OCI-LY1 (cell line): Measurements from ENCODE around the gene LRCH3.
A peak's percentile ranks its signal among the peaks of the same experiment; 100 is the strongest.

ENCODE experiments used
- H2AFZ ChIP-seq: fragments of 200-600 bp; sonication (generic), shearing (Covaris generic); 2 replicates; pipeline ENCODE4 v1.6.0; 2014; ENCODE audit warnings: antibody characterized with exemption, mild to moderate bottlenecking, low read length
- H3F3A ChIP-seq: fragments of 200-600 bp; sonication (generic), shearing (Covaris generic); 2 replicates; pipeline ENCODE4 v1.6.0; 2014; ENCODE audit warnings: mild to moderate bottlenecking, antibody characterized with exemption, low read length, moderate library complexity; ENCODE audit not compliant: insufficient read depth
- H3K27ac ChIP-seq: fragments of 200-600 bp; sonication (generic); 2 replicates; pipeline ENCODE4 v1.5.1; 2014; ENCODE audit warnings: low read length, mixed run types, mild to moderate bottlenecking, low read depth; ENCODE audit not compliant: poor library complexity, severe bottlenecking
- H3K27me3 ChIP-seq: fragments of 200-600 bp; sonication (generic); 2 replicates; pipeline ENCODE4 v1.6.0; 2014; ENCODE audit warnings: antibody characterized with exemption, mild to moderate bottlenecking, low read length, moderate library complexity; ENCODE audit not compliant: insufficient read depth
- H3K36me3 ChIP-seq: fragments of 200-600 bp; sonication (generic); 2 replicates; pipeline ENCODE4 v1.6.1; 2014; ENCODE audit warnings: mild to moderate bottlenecking, antibody characterized with exemption, low read length, moderate library complexity, mixed read lengths; ENCODE audit not compliant: insufficient read depth
- H3K4me1 ChIP-seq: fragments of 200-600 bp; sonication (generic); 2 replicates; pipeline ENCODE4 v1.5.1; 2014; ENCODE audit warnings: mild to moderate bottlenecking, low read length, moderate library complexity; ENCODE audit not compliant: insufficient read depth, severe bottlenecking
- H3K4me2 ChIP-seq: fragments of 200-600 bp; sonication (generic), shearing (Covaris generic); 2 replicates; pipeline ENCODE4 v1.6.1; 2014; ENCODE audit warnings: low read length
- H3K4me3 ChIP-seq: fragments of 200-600 bp; sonication (generic); 2 replicates; pipeline ENCODE4 v1.5.1; 2014; ENCODE audit warnings: low read length, low read depth, mild to moderate bottlenecking, mixed read lengths; ENCODE audit not compliant: poor library complexity, severe bottlenecking
- H3K79me2 ChIP-seq: fragments of 200-600 bp; shearing (Covaris generic); 2 replicates; pipeline ENCODE4 v1.6.1; 2016; ENCODE audit warnings: mixed run types, low read length, mixed read lengths; ENCODE audit not compliant: insufficient read depth
- H3K9ac ChIP-seq: fragments of 200-600 bp; sonication (generic), shearing (Covaris generic); 2 replicates; pipeline ENCODE4 v1.6.1; 2014; ENCODE audit warnings: mild to moderate bottlenecking, low read length, mixed read lengths
- H3K9me2 ChIP-seq: fragments of 200-600 bp; sonication (generic), shearing (Covaris generic); 2 replicates; pipeline ENCODE4 v1.6.1; 2014; ENCODE audit warnings: low read depth, mild to moderate bottlenecking, low read length, mixed read lengths
- H3K9me3 ChIP-seq: fragments of 200-600 bp; shearing (Covaris generic); 2 replicates; pipeline ENCODE4 v1.6.1; 2014; ENCODE audit warnings: low read length, mixed read lengths
- H4K20me1 ChIP-seq: fragments of 200-600 bp; sonication (generic), shearing (Covaris generic); 2 replicates; pipeline ENCODE4 v1.6.0; 2016; ENCODE audit warnings: mild to moderate bottlenecking, low read length; ENCODE audit not compliant: insufficient read depth
- EZH2 ChIP-seq: fragments of 200-600 bp; sonication (generic), shearing (Covaris generic); IDR thresholded peaks from 2 replicates; pipeline ENCODE4 v1.8.0; 2017; ENCODE audit warnings: borderline replicate concordance, mixed run types, mild to moderate bottlenecking, antibody characterized with exemption, low read length, moderate library complexity, mixed read lengths
- TF ChIP-seq, protein P1 (sequence below): fragments of 200-600 bp; sonication (generic), shearing (Covaris generic); IDR thresholded peaks from 2 replicates; pipeline ENCODE4 v1.5.1; 2017; ENCODE audit warnings: mild to moderate bottlenecking, antibody characterized with exemption, low read length, moderate library complexity, mixed read lengths

LRCH3 gene

DNA sequence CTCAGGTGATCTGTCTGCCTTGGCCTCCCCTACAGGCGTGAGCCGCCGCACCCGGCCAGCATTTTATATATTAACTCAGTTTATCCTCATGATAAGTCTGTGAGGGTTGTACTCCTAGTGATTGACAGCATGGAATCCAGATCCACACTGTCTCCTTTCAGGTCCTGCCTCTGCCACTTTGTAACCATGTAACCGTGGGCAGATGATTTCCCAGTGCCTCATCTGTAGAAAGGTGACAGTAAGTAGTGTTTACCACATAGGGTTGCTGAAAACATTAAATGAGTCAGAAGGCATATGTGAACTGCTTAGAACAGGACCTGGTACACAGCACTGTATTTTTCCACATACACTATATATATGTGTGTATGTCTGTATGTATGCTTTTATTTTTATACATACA, 38.9 kb upstream of the LRCH3 start:
- Histone ChIP-seq H2AFZ (no peak overlapping the region), H3K4me3 (peak overlapping the region; percentile 88), H3K4me1 (peaks cover 61% of the 10 kb centered on the region), H3K9ac (peak overlapping the region; percentile 92; the same call in 1 of the 2 replicates), H4K20me1 (no peaks in the 10 kb centered on the region), H3K36me3 (peaks cover 12% of the 10 kb centered on the region), H3F3A (peaks cover 10% of the 10 kb centered on the region; the same call in 1 of the 2 replicates), H3K27me3 (no peaks in the 10 kb centered on the region), H3K79me2 (peaks cover 66% of the 10 kb centered on the region), H3K9me3 (no peaks in the 10 kb centered on the region), H3K27ac (peak overlapping the region; percentile 91), H3K9me2 (no peaks in the 10 kb centered on the region), H3K4me2 (peak overlapping the region; percentile 88)
- TF ChIP-seq, protein P1, sequence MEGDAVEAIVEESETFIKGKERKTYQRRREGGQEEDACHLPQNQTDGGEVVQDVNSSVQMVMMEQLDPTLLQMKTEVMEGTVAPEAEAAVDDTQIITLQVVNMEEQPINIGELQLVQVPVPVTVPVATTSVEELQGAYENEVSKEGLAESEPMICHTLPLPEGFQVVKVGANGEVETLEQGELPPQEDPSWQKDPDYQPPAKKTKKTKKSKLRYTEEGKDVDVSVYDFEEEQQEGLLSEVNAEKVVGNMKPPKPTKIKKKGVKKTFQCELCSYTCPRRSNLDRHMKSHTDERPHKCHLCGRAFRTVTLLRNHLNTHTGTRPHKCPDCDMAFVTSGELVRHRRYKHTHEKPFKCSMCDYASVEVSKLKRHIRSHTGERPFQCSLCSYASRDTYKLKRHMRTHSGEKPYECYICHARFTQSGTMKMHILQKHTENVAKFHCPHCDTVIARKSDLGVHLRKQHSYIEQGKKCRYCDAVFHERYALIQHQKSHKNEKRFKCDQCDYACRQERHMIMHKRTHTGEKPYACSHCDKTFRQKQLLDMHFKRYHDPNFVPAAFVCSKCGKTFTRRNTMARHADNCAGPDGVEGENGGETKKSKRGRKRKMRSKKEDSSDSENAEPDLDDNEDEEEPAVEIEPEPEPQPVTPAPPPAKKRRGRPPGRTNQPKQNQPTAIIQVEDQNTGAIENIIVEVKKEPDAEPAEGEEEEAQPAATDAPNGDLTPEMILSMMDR: no peak
- no peak for TF ChIP-seq EZH2

DNA sequence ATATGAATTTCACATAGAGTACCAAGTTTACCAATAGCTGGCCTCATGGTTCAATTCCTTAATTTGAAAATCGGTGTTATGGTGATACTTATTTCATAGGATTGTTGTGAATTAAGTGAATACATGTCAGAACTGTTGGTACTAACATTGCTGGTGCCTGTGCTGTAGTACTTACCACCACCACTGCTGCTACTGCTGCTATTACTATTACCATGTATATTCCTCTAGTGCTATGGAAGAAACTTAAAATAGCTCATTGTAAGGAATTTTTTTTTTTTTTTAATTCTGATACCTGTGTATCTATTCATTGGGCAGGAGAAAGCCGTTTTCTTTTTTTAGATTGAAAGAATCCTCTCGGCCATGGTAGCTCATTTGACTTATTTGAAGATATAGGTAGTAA, 37.8 kb upstream of the LRCH3 start:
- Histone ChIP-seq H3F3A (peaks cover 4% of the 10 kb centered on the region; the same call in 1 of the 2 replicates), H3K4me2 (peak overlapping the region; percentile 88), H2AFZ (no peak overlapping the region), H3K36me3 (peaks cover 24% of the 10 kb centered on the region), H3K4me3 (peak overlapping the region; percentile 88), H3K9ac (no peak overlapping the region), H3K9me2 (no peaks in the 10 kb centered on the region), H3K9me3 (no peaks in the 10 kb centered on the region), H3K27me3 (no peaks in the 10 kb centered on the region), H3K4me1 (peaks cover 51% of the 10 kb centered on the region), H4K20me1 (no peaks in the 10 kb centered on the region), H3K79me2 (peaks cover 70% of the 10 kb centered on the region), H3K27ac (peak overlapping the region; percentile 91)
- TF ChIP-seq, protein P1: no peak; the same call in 1 of the 2 replicates
- no peak for TF ChIP-seq EZH2

DNA sequence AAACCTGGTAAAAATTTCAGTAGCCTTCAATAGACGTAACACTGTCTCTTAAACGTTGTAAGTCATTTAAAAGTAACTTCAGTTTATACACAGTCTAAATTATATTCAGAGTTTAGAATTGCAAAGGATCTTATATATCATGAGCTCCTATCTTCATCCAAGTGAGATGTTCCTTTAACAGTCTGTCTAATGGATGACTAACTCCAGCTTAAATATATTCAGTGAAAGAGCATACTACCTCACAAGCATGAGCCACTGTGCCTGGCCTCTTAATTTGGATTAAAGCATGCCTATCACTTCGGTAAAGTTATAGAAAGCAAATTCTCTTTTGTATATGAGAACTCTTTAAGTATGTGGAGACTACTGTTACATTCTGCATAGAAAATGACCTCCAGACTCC, 34.4 kb upstream of the LRCH3 start:
- Histone ChIP-seq H4K20me1 (no peaks in the 10 kb centered on the region), H3K9ac (no peak overlapping the region), H2AFZ (no peak overlapping the region), H3K4me3 (no peak overlapping the region), H3K9me2 (no peaks in the 10 kb centered on the region), H3K27ac (no peak overlapping the region), H3K9me3 (no peaks in the 10 kb centered on the region), H3K27me3 (no peaks in the 10 kb centered on the region), H3K4me2 (no peak overlapping the region), H3K79me2 (peaks cover 57% of the 10 kb centered on the region), H3K4me1 (peaks cover 30% of the 10 kb centered on the region), H3K36me3 (peaks cover 58% of the 10 kb centered on the region), H3F3A (no peaks in the 10 kb centered on the region)
- TF ChIP-seq, protein P1: no peak
- TF ChIP-seq EZH2: no peak
